HG02981 (cell line): ENCODE measurements around the gene VWF.
"Not testable (repeated sequence)": the region's sequence is repeated elsewhere in the genome, so short reads cannot be mapped to it uniquely, and the experiment has no call there.

Experiments used
- ATAC-seq: cut with Tn5 transposase; IDR thresholded peaks from one replicate; pipeline ENCODE4 v1.9.1; 2021; ENCODE audit warnings: mild to moderate bottlenecking, moderate library complexity; ENCODE audit not compliant: unreplicated experiment

The VWF gene

GRCh38 chr12:6041891-6042290 lies 82.6 kb downstream of the VWF start:
- ATAC-seq = no peak

GRCh38 chr12:6040815-6041214 lies 83.7 kb downstream of the VWF start:
- ATAC-seq = no peak

GRCh38 chr12:6039894-6040601 lies 84.4 kb downstream of the VWF start:
- peak; percentile 75 for ATAC-seq

- ATAC-seq = peak; percentile 62
Observed at GRCh38 chr12:6038160-6038559, 86.3 kb downstream of the VWF start.

- no peak for ATAC-seq
Observed at GRCh38 chr12:6037459-6037858, 87.0 kb downstream of the VWF start.

GRCh38 chr12:6036509-6036908 lies 88.0 kb downstream of the VWF start:
- ATAC-seq = no peak

GRCh38 chr12:6034596-6034995 lies 89.9 kb downstream of the VWF start:
- no peak for ATAC-seq

GRCh38 chr12:6033546-6033945 lies 90.9 kb downstream of the VWF start:
- no peak for ATAC-seq

- no peak for ATAC-seq
Observed at GRCh38 chr12:6032726-6033125, 91.7 kb downstream of the VWF start.

GRCh38 chr12:6031001-6031400 lies 93.5 kb downstream of the VWF start:
- no peak for ATAC-seq

- no peak for ATAC-seq
Observed at GRCh38 chr12:6030081-6030480, 94.4 kb downstream of the VWF start.

GRCh38 chr12:6029401-6029800 lies 95.1 kb downstream of the VWF start:
- no peak for ATAC-seq

GRCh38 chr12:6026998-6027397 lies 97.5 kb downstream of the VWF start:
- no peak for ATAC-seq

- not testable (repeated sequence) for ATAC-seq
Observed at GRCh38 chr12:6025703-6026298, 98.7 kb downstream of the VWF start.

- not testable (repeated sequence) for ATAC-seq
Observed at GRCh38 chr12:6024066-6024465, 100.4 kb downstream of the VWF start.

GRCh38 chr12:6020930-6021329 lies 103.5 kb downstream of the VWF start:
- ATAC-seq = no peak

GRCh38 chr12:6020511-6020910 lies 104.0 kb downstream of the VWF start:
- ATAC-seq = not testable (repeated sequence)

- not testable (repeated sequence) for ATAC-seq
Observed at GRCh38 chr12:6019256-6019655, 105.2 kb downstream of the VWF start.

- no peak for ATAC-seq
Observed at GRCh38 chr12:6018265-6018664, 106.2 kb downstream of the VWF start.

- no peak for ATAC-seq
Observed at GRCh38 chr12:6016756-6017155, 107.7 kb downstream of the VWF start.

GRCh38 chr12:6016004-6016403 lies 108.5 kb downstream of the VWF start:
- not testable (repeated sequence) for ATAC-seq

GRCh38 chr12:6015271-6015670 lies 109.2 kb downstream of the VWF start:
- ATAC-seq = not testable (repeated sequence)
